H9 (cell line): Measurements from ENCODE around the gene INPP5F. TPM values are rescaled to one million over a fixed set of nuclear protein-coding genes. Genes with fewer than 3 reads are reported as not detected.

ENCODE experiments used
- DNase-seq: peaks from one replicate; pipeline ENCODE4 v3.0.0-alpha.2; 2017
- H2AFZ ChIP-seq: one replicate; pipeline ENCODE4 v1.6.1; 2013; ENCODE audit warnings: mild to moderate bottlenecking, low read length, control low read depth, moderate library complexity
- H2AK5ac ChIP-seq: 2 replicates; pipeline ENCODE4 v1.6.1; 2013; ENCODE audit warnings: low read length, control low read depth, mixed read lengths; ENCODE audit not compliant: insufficient read length
- H2BK120ac ChIP-seq: one replicate; pipeline ENCODE4 v1.6.1; 2013; ENCODE audit warnings: low read depth, mild to moderate bottlenecking, low read length, control low read depth, inconsistent platforms; ENCODE audit not compliant: poor library complexity, severe bottlenecking
- H2BK12ac ChIP-seq: 2 replicates; pipeline ENCODE4 v1.6.1; 2013; ENCODE audit warnings: low read length, control low read depth, mixed read lengths, low read depth; ENCODE audit not compliant: insufficient read length
- H2BK15ac ChIP-seq: 2 replicates; pipeline ENCODE4 v1.6.1; 2013; ENCODE audit warnings: low read depth, low read length, control low read depth
- H2BK20ac ChIP-seq: one replicate; pipeline ENCODE4 v1.6.1; 2013; ENCODE audit warnings: low read depth, mild to moderate bottlenecking, low read length, control low read depth, inconsistent platforms; ENCODE audit not compliant: poor library complexity, severe bottlenecking
- H2BK5ac ChIP-seq: 2 replicates; pipeline ENCODE4 v1.6.1; 2013; ENCODE audit warnings: low read length, control low read depth, mixed read lengths; ENCODE audit not compliant: insufficient read length
- H3K14ac ChIP-seq: 2 replicates; pipeline ENCODE4 v1.6.1; 2013; ENCODE audit warnings: low read length, control low read depth; ENCODE audit not compliant: insufficient read depth
- H3K18ac ChIP-seq: 2 replicates; pipeline ENCODE4 v1.6.1; 2013; ENCODE audit warnings: low read depth, mild to moderate bottlenecking, mixed read lengths, low read length, control low read depth; ENCODE audit not compliant: insufficient read length
- H3K23ac ChIP-seq: 2 replicates; pipeline ENCODE4 v1.6.1; 2013; ENCODE audit warnings: low read length, control low read depth, mixed read lengths, low read depth; ENCODE audit not compliant: insufficient read length
- H3K23me2 ChIP-seq: 2 replicates; pipeline ENCODE4 v1.6.1; 2013; ENCODE audit warnings: low read depth, mild to moderate bottlenecking, mixed read lengths, low read length, control low read depth; ENCODE audit not compliant: insufficient read length, poor library complexity, severe bottlenecking
- H3K27ac ChIP-seq: 2 replicates; pipeline ENCODE4 v1.5.1; 2013; ENCODE audit warnings: low read length, control low read depth, mixed read lengths, low read depth; ENCODE audit not compliant: insufficient read length
- H3K27me3 ChIP-seq: 2 replicates; pipeline ENCODE4 v1.6.1; 2013; ENCODE audit warnings: low read length, control low read depth, inconsistent platforms; ENCODE audit not compliant: insufficient read depth
- H3K4ac ChIP-seq: 2 replicates; pipeline ENCODE4 v1.6.1; 2013; ENCODE audit warnings: low read depth, mild to moderate bottlenecking, control low read depth, inconsistent platforms, low read length, moderate library complexity
- H3K4me1 ChIP-seq: 2 replicates; pipeline ENCODE4 v1.6.1; 2013; ENCODE audit warnings: low read length, control low read depth, inconsistent platforms; ENCODE audit not compliant: insufficient read depth
- H3K4me2 ChIP-seq: 2 replicates; pipeline ENCODE4 v1.6.1; 2013; ENCODE audit warnings: low read length, control low read depth, mixed read lengths; ENCODE audit not compliant: insufficient read length, insufficient read depth
- H3K56ac ChIP-seq: 2 replicates; pipeline ENCODE4 v1.6.1; 2013; ENCODE audit warnings: low read depth, mild to moderate bottlenecking, mixed read lengths, low read length, control low read depth; ENCODE audit not compliant: insufficient read length
- H3K79me1 ChIP-seq: 2 replicates; pipeline ENCODE4 v1.6.1; 2013; ENCODE audit warnings: low read depth, mild to moderate bottlenecking, moderate library complexity, low read length, control low read depth, inconsistent platforms; ENCODE audit not compliant: insufficient read depth, poor library complexity, severe bottlenecking
- H3K79me2 ChIP-seq: 2 replicates; pipeline ENCODE4 v1.6.1; 2013; ENCODE audit warnings: low read length, control low read depth, inconsistent platforms; ENCODE audit not compliant: insufficient read depth
- H3K9ac ChIP-seq: 2 replicates; pipeline ENCODE4 v1.6.1; 2013; ENCODE audit warnings: low read length, control low read depth, mixed read lengths; ENCODE audit not compliant: insufficient read length; ENCODE audit errors: extremely low read depth
- H3K9me3 ChIP-seq: one replicate; pipeline ENCODE4 v1.6.1; 2013; ENCODE audit warnings: low read depth, low read length, inconsistent platforms; ENCODE audit not compliant: control insufficient read depth
- H3T11ph ChIP-seq: one replicate; pipeline ENCODE4 v1.6.1; 2013; ENCODE audit warnings: mild to moderate bottlenecking, low read length, control low read depth, inconsistent platforms
- H4K20me1 ChIP-seq: one replicate; pipeline ENCODE4 v1.6.1; 2013; ENCODE audit not compliant: control insufficient read depth, insufficient read length, insufficient read depth
- H4K5ac ChIP-seq: 2 replicates; pipeline ENCODE4 v1.6.1; 2013; ENCODE audit warnings: low read depth, mild to moderate bottlenecking, mixed read lengths, low read length, control low read depth; ENCODE audit not compliant: insufficient read length
- H4K8ac ChIP-seq: replicated peaks from 2 replicates; pipeline ENCODE4 v1.6.1; 2013; ENCODE audit warnings: low read length, control low read depth, mixed read lengths, low read depth; ENCODE audit not compliant: insufficient read length
- H4K91ac ChIP-seq: 2 replicates; pipeline ENCODE4 v1.6.1; 2013; ENCODE audit warnings: low read depth, mild to moderate bottlenecking, moderate library complexity, mixed read lengths, low read length, control low read depth; ENCODE audit not compliant: insufficient read length
- H3K27ac Mint-ChIP-seq, 3 experiments: 2 replicates in 2 of 3; 3 replicates in 1 of 3; pipeline ENCODE4 v1.8.0; 2020 to 2021; ENCODE audit warnings: mixed read lengths in 3 of 3, mild to moderate bottlenecking in 1 of 3, moderate library complexity in 1 of 3
- H3K27me3 Mint-ChIP-seq: 2 replicates; pipeline ENCODE4 v1.8.0; 2021; ENCODE audit warnings: low read depth, mild to moderate bottlenecking, moderate library complexity, mixed read lengths
- H3K36me3 Mint-ChIP-seq, 3 experiments: 2 replicates in 2 of 3; 3 replicates in 1 of 3; pipeline ENCODE4 v1.8.0; 2020 to 2021; ENCODE audit warnings: low read depth in 3 of 3, mixed read lengths in 3 of 3; ENCODE audit not compliant: insufficient read depth in 1 of 3
- H3K4me1 Mint-ChIP-seq, 2 experiments: 2 replicates each; pipeline ENCODE4 v1.8.0; 2020; ENCODE audit warnings: mixed read lengths in 2 of 2
- H3K4me3 Mint-ChIP-seq, 2 experiments: 2 replicates in 1 of 2; 3 replicates in 1 of 2; pipeline ENCODE4 v1.8.0; 2020 to 2021; ENCODE audit warnings: mild to moderate bottlenecking in 2 of 2, mixed read lengths in 2 of 2, moderate library complexity in 1 of 2
- H3K9me3 Mint-ChIP-seq, 2 experiments: 2 replicates in 1 of 2; 3 replicates in 1 of 2; pipeline ENCODE4 v1.8.0; 2020; ENCODE audit warnings: mild to moderate bottlenecking in 2 of 2, mixed read lengths in 2 of 2, moderate library complexity in 1 of 2
- CTCF ChIP-seq: fragments of 200-600 bp; sonication (generic); conservative IDR thresholded peaks from 3 replicates; pipeline ENCODE4 v1.8.0; 2021; ENCODE audit warnings: antibody characterized with exemption, mild to moderate bottlenecking
- WGBS: extraction: QIAGEN DNeasy Blood & Tissue Kit; methylation state at CpG from one replicate; pipeline ENCODE4 v1.1.7; 2013; ENCODE audit warnings: missing lambda C conversion rate, low lambda C conversion rate, mixed read lengths; ENCODE audit not compliant: insufficient read length; ENCODE audit errors: extremely low coverage; 5-methylcytosine and 5-hydroxymethylcytosine counted together
- total RNA-seq: library from RNA; stranded (reverse); gene quantifications from 2 replicates; pipeline ENCODE4 v1.2.1, GENCODE V29; 2021

The INPP5F gene
- total RNA-seq, 1 experiment from 2014 or later, result 108 TPM

- Histone ChIP-seq H4K8ac (no peak overlapping the region), H4K91ac (no peak overlapping the region), H3T11ph (no peak overlapping the region), H4K20me1 (no peaks in the 10 kb centered on the region), H4K5ac (no peak overlapping the region), H2AFZ (no peak overlapping the region), H3K56ac (no peak overlapping the region), H2AK5ac (no peak overlapping the region), H3K79me2 (peaks cover 3% of the 10 kb centered on the region; the same call in 1 of the 2 replicates), H3K14ac (no peak overlapping the region), H3K9me3 (no peaks in the 10 kb centered on the region), H3K23me2 (peaks cover 6% of the 10 kb centered on the region), H3K79me1 (peaks cover 5% of the 10 kb centered on the region), H2BK15ac (no peak overlapping the region), H2BK5ac (no peak overlapping the region), H2BK120ac (no peak overlapping the region), H3K4me1 (peaks cover 3% of the 10 kb centered on the region; the same call in 1 of the 2 replicates), H3K27ac (no peak overlapping the region), H3K4ac (no peak overlapping the region), H3K27me3 (no peaks in the 10 kb centered on the region), H3K4me2 (peak overlapping the region; percentile 50), H3K18ac (peak overlapping the region; percentile 0), H3K23ac (no peak overlapping the region), H2BK12ac (no peak overlapping the region), H3K9ac (no peak overlapping the region), H2BK20ac (no peak overlapping the region)
- Mint-ChIP-seq H3K27ac (peak overlapping the region; percentile 15 to 67 (median 27); a peak in 5 of 7 replicates), H3K9me3 (peaks cover 11 to 14% of the 10 kb centered on the region in 2 experiments), H3K4me1 (peaks cover 35 to 42% of the 10 kb centered on the region in 2 experiments), H3K36me3 (peaks cover 6 to 10% (median 8%) of the 10 kb centered on the region in 3 experiments), H3K4me3 (peak overlapping the region; percentile 58 to 70), H3K27me3 (no peaks in the 10 kb centered on the region)
- no CpG with 5 or more reads among the region's 21 CpGs for WGBS
- no peak for DNase-seq
- TF ChIP-seq CTCF, result no peak
These were observed 995 bp upstream of the INPP5F start for GRCh38 chr10:119724593-119725516.
